ENCODE results near the gene FLII. TPM values are rescaled to one million over a fixed set of nuclear protein-coding genes. Genes with fewer than 3 reads are reported as not detected.

FLII gene
- total RNA-seq, 1 experiment from 2014 or later: 169 TPM

GRCh38 chr17:18291718-18292540 lies 33.4 kb upstream of the FLII start:
- H3K36me3 ChIP-seq (ENCODE audit: insufficient read depth, low read length, poor library complexity, severe bottlenecking): peaks cover 67% of the 10 kb centered on the region
- ChIA-PET POLR2A (ENCODE audit: low non-redundant PET) (no interaction called here), CTCF (no interaction called here)
- H3K9me3 ChIP-seq (ENCODE audit: low read depth, low read length, poor library complexity, severe bottlenecking): no peaks in the 10 kb centered on the region
- TF ChIP-seq CTCF (conservative IDR thresholded peaks at IDR 0.05; ENCODE audit: low read depth, low read length): no peak
- no peak for TF ChIP-seq EZH2 (IDR thresholded peaks at IDR 0.05; ENCODE audit: borderline replicate concordance, low read depth, low read length, poor library complexity, severe bottlenecking)
- intact Hi-C loops (cut with micrococcal nuclease; ENCODE audit: unreplicated experiment): no loop called here
- no peaks in the 10 kb centered on the region for H3K4me1 ChIP-seq (ENCODE audit: insufficient read depth, low read length, poor library complexity, severe bottlenecking)
- H3K27ac ChIP-seq (ENCODE audit: low read depth, low read length, poor library complexity, severe bottlenecking): no peak overlapping the region
- no peak overlapping the region for H3K4me3 ChIP-seq (ENCODE audit: low read depth, low read length, poor library complexity, severe bottlenecking)
- H3K27me3 ChIP-seq (replicated peaks; ENCODE audit: insufficient read depth, low read depth, low read length, poor library complexity): no peaks in the 10 kb centered on the region
- no peak for DNase-seq (ENCODE audit: low spot score)
- BruUV-seq (replicated peaks): no TSS peak

GRCh38 chr17:18285296-18285695 lies 26.8 kb upstream of the FLII start:
- no TSS peak for BruUV-seq (replicated peaks)
- ChIA-PET POLR2A (ENCODE audit: low non-redundant PET) (no interaction called here), CTCF (no interaction called here)
- Histone ChIP-seq H3K36me3 (ENCODE audit: insufficient read depth, low read length, poor library complexity, severe bottlenecking) (peaks cover 73% of the 10 kb centered on the region), H3K9me3 (ENCODE audit: low read depth, low read length, poor library complexity, severe bottlenecking) (no peaks in the 10 kb centered on the region), H3K27ac (ENCODE audit: low read depth, low read length, poor library complexity, severe bottlenecking) (no peak overlapping the region), H3K4me3 (ENCODE audit: low read depth, low read length, poor library complexity, severe bottlenecking) (no peak overlapping the region), H3K4me1 (ENCODE audit: insufficient read depth, low read length, poor library complexity, severe bottlenecking) (no peaks in the 10 kb centered on the region), H3K27me3 (replicated peaks; ENCODE audit: insufficient read depth, low read depth, low read length, poor library complexity) (no peaks in the 10 kb centered on the region)
- intact Hi-C loops (cut with micrococcal nuclease; ENCODE audit: unreplicated experiment): no loop called here
- TF ChIP-seq CTCF (conservative IDR thresholded peaks at IDR 0.05; ENCODE audit: low read depth, low read length): no peak
- no peak for TF ChIP-seq EZH2 (IDR thresholded peaks at IDR 0.05; ENCODE audit: borderline replicate concordance, low read depth, low read length, poor library complexity, severe bottlenecking)
- DNase-seq (ENCODE audit: low spot score): no peak

- peaks cover 76% of the 10 kb centered on the region for H3K36me3 ChIP-seq (ENCODE audit: insufficient read depth, low read length, poor library complexity, severe bottlenecking)
- H3K4me3 ChIP-seq (ENCODE audit: low read depth, low read length, poor library complexity, severe bottlenecking): no peak overlapping the region
- ChIA-PET POLR2A (ENCODE audit: low non-redundant PET) (no interaction called here), CTCF (no interaction called here)
- H3K9me3 ChIP-seq (ENCODE audit: low read depth, low read length, poor library complexity, severe bottlenecking): no peaks in the 10 kb centered on the region
- H3K27me3 ChIP-seq (replicated peaks; ENCODE audit: insufficient read depth, low read depth, low read length, poor library complexity): no peaks in the 10 kb centered on the region
- no peak for DNase-seq (ENCODE audit: low spot score)
- TF ChIP-seq CTCF (conservative IDR thresholded peaks at IDR 0.05; ENCODE audit: low read depth, low read length): no peak
- TF ChIP-seq EZH2 (IDR thresholded peaks at IDR 0.05; ENCODE audit: borderline replicate concordance, low read depth, low read length, poor library complexity, severe bottlenecking): no peak
- H3K27ac ChIP-seq (ENCODE audit: low read depth, low read length, poor library complexity, severe bottlenecking): no peak overlapping the region
- intact Hi-C loops (cut with micrococcal nuclease; ENCODE audit: unreplicated experiment): no loop called here
- BruUV-seq (replicated peaks): no TSS peak
- no peaks in the 10 kb centered on the region for H3K4me1 ChIP-seq (ENCODE audit: insufficient read depth, low read length, poor library complexity, severe bottlenecking)
Measured at GRCh38 chr17:18281788-18282187, 23.2 kb upstream of the FLII start.

Measured in A673 (cell line).